ENCODE measurements around the gene LTBP1.

DNA sequence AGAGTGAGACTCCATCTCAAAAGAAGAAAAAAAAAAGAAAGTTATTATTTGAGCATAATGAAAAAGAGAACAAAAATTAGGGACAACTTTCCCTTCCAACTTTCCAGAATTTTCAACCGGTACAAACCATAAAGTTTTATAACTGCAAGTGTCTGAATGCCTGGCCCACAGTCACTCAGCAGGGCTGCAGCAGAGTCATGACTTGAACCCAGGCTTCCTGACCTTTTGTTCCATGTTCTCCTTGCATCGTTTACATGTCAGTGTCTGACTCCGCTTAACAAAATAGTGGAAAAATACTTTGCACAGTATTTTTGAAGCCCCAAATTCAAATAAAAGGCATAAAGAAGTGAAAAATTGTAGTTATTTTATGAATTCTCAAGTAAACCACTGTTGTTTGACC lies 82.7 kb downstream of the LTBP1 start:
- TF ChIP-seq POLR2A (IDR thresholded peaks at IDR 0.05; ENCODE audit: low read depth, low read length) (no peak), TAF1 (IDR thresholded peaks at IDR 0.05; ENCODE audit: borderline replicate concordance, low read depth, low read length) (no peak), POLR2AphosphoS5 (IDR thresholded peaks at IDR 0.05; ENCODE audit: low read depth, low read length) (no peak)

All from GM12892 (cell line).